Liver (tissue), 3 donors: ENCODE measurements around the gene RANBP1.

Experiments used
- EGR1 ChIP-seq, 2 donors: IDR thresholded peaks; 2 replicates each; pipeline ENCODE4 v1.6.1; 2016 to 2018; ENCODE audit warnings: antibody characterized with exemption in 2 of 2, low read depth in 2 of 2
- FOXA1 ChIP-seq: IDR thresholded peaks from 2 replicates; pipeline ENCODE4 v1.6.1; 2016; ENCODE audit warnings: antibody characterized with exemption
- GABPA ChIP-seq, 2 donors: IDR thresholded peaks in 1 of 2; conservative IDR thresholded peaks in 1 of 2; 2 replicates each; pipeline ENCODE4 v1.6.1; 2016; ENCODE audit warnings: antibody characterized with exemption in 2 of 2, mild to moderate bottlenecking in 1 of 2, moderate library complexity in 1 of 2
- JUND ChIP-seq, 2 donors: IDR thresholded peaks; 2 replicates each; pipeline ENCODE4 v1.6.1; 2016; ENCODE audit warnings: antibody characterized with exemption in 2 of 2
- MAX ChIP-seq: IDR thresholded peaks from 2 replicates; pipeline ENCODE4 v1.6.1; 2016; ENCODE audit warnings: antibody characterized with exemption
- RAD21 ChIP-seq, 2 donors: IDR thresholded peaks; 2 replicates each; pipeline ENCODE4 v1.6.1; 2016; ENCODE audit warnings: antibody characterized with exemption in 2 of 2, mild to moderate bottlenecking in 2 of 2
- SP1 ChIP-seq: IDR thresholded peaks from 2 replicates; pipeline ENCODE4 v1.6.1; 2018; ENCODE audit warnings: antibody characterized with exemption, mild to moderate bottlenecking
- TAF1 ChIP-seq: conservative IDR thresholded peaks from 2 replicates; pipeline ENCODE4 v1.6.1; 2016; ENCODE audit warnings: antibody characterized with exemption, mild to moderate bottlenecking
- YY1 ChIP-seq: IDR thresholded peaks from 2 replicates; pipeline ENCODE4 v1.6.1; 2016; ENCODE audit warnings: antibody characterized with exemption, mild to moderate bottlenecking
- ZBTB33 ChIP-seq: IDR thresholded peaks from 2 replicates; pipeline ENCODE4 v1.6.1; 2016; ENCODE audit warnings: antibody characterized with exemption
- TF ChIP-seq, protein P1 (sequence below): fragments of 150-350 bp; IDR thresholded peaks from 2 replicates; pipeline ENCODE4 v1.5.1; 2017; ENCODE audit warnings: improper control_type of control experiment, low read depth, low read length; ENCODE audit not compliant: missing input control
- TF ChIP-seq, protein P2 (sequence below): IDR thresholded peaks from 2 replicates; pipeline ENCODE4 v1.6.1; 2016; ENCODE audit warnings: antibody characterized with exemption, mild to moderate bottlenecking
- TF ChIP-seq, protein P3 (sequence below): IDR thresholded peaks from 2 replicates; pipeline ENCODE4 v1.6.1; 2016; ENCODE audit warnings: antibody characterized with exemption
- donor health status: healthy.
- donor health status: healthy.

- TF ChIP-seq, protein P1, sequence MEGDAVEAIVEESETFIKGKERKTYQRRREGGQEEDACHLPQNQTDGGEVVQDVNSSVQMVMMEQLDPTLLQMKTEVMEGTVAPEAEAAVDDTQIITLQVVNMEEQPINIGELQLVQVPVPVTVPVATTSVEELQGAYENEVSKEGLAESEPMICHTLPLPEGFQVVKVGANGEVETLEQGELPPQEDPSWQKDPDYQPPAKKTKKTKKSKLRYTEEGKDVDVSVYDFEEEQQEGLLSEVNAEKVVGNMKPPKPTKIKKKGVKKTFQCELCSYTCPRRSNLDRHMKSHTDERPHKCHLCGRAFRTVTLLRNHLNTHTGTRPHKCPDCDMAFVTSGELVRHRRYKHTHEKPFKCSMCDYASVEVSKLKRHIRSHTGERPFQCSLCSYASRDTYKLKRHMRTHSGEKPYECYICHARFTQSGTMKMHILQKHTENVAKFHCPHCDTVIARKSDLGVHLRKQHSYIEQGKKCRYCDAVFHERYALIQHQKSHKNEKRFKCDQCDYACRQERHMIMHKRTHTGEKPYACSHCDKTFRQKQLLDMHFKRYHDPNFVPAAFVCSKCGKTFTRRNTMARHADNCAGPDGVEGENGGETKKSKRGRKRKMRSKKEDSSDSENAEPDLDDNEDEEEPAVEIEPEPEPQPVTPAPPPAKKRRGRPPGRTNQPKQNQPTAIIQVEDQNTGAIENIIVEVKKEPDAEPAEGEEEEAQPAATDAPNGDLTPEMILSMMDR: no peak
- TF ChIP-seq YY1: no peak
- TF ChIP-seq, protein P2, sequence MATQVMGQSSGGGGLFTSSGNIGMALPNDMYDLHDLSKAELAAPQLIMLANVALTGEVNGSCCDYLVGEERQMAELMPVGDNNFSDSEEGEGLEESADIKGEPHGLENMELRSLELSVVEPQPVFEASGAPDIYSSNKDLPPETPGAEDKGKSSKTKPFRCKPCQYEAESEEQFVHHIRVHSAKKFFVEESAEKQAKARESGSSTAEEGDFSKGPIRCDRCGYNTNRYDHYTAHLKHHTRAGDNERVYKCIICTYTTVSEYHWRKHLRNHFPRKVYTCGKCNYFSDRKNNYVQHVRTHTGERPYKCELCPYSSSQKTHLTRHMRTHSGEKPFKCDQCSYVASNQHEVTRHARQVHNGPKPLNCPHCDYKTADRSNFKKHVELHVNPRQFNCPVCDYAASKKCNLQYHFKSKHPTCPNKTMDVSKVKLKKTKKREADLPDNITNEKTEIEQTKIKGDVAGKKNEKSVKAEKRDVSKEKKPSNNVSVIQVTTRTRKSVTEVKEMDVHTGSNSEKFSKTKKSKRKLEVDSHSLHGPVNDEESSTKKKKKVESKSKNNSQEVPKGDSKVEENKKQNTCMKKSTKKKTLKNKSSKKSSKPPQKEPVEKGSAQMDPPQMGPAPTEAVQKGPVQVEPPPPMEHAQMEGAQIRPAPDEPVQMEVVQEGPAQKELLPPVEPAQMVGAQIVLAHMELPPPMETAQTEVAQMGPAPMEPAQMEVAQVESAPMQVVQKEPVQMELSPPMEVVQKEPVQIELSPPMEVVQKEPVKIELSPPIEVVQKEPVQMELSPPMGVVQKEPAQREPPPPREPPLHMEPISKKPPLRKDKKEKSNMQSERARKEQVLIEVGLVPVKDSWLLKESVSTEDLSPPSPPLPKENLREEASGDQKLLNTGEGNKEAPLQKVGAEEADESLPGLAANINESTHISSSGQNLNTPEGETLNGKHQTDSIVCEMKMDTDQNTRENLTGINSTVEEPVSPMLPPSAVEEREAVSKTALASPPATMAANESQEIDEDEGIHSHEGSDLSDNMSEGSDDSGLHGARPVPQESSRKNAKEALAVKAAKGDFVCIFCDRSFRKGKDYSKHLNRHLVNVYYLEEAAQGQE: no peak
- no peak for TF ChIP-seq MAX
- TF ChIP-seq RAD21 (IDR thresholded peaks at IDR 0.05): no peak
- no peak for TF ChIP-seq ZBTB33
- TF ChIP-seq TAF1: no peak
- TF ChIP-seq, protein P3, sequence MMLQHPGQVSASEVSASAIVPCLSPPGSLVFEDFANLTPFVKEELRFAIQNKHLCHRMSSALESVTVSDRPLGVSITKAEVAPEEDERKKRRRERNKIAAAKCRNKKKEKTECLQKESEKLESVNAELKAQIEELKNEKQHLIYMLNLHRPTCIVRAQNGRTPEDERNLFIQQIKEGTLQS: no peak
- TF ChIP-seq FOXA1: no peak
- no peak for TF ChIP-seq JUND (IDR thresholded peaks at IDR 0.05)
- no peak for TF ChIP-seq GABPA (IDR thresholded peaks at IDR 0.05 in 1 of 2, conservative IDR thresholded peaks at IDR 0.05 in 1 of 2)
- no peak for TF ChIP-seq SP1
- no peak for TF ChIP-seq EGR1 (IDR thresholded peaks at IDR 0.05; ENCODE audit: low read depth in 2 of 2)
These were observed 10.6 kb downstream of the RANBP1 start for GRCh38 chr22:20126284-20127029.
